Body of pancreas (tissue), 4 donors: Measurements from ENCODE around the gene MTFMT. TPM values are rescaled to one million over a fixed set of nuclear protein-coding genes. Genes with fewer than 3 reads are reported as not detected.
A peak's percentile ranks its signal among the peaks of the same experiment; 100 is the strongest.

ENCODE experiments used
- ATAC-seq: fragments of 150-250 bp; one replicate; pipeline ENCODE4 v1.9.1; 2016
- DNase-seq, 4 donors: peaks; one replicate each; pipeline ENCODE4 v3.0.0-alpha.2; 2019
- H3K27ac ChIP-seq, 4 donors: fragments of 200-600 bp; sonication (generic); 1 replicate in 3 of 4; 2 replicates in 1 of 4; pipeline versions ENCODE4 v1.5.1 to v1.6.1; 2016 to 2019; ENCODE audit warnings: mild to moderate bottlenecking in 1 of 4, mixed read lengths in 1 of 4, moderate library complexity in 1 of 4
- H3K27me3 ChIP-seq, 2 donors: fragments of 200-600 bp; sonication (generic); one replicate each; pipeline ENCODE4 v1.6.0; 2016; ENCODE audit warnings: mild to moderate bottlenecking in 1 of 2
- H3K36me3 ChIP-seq, 2 donors: fragments of 200-600 bp; sonication (generic); replicated peaks in 1 of 2; 2 replicates each; pipeline ENCODE4 v1.5.1; 2016; ENCODE audit warnings: low read depth in 2 of 2; ENCODE audit not compliant: insufficient read depth in 1 of 2
- H3K4me1 ChIP-seq: fragments of 200-600 bp; sonication (generic); one replicate; pipeline ENCODE4 v1.6.0; 2016
- H3K4me3 ChIP-seq, 2 donors: fragments of 200-600 bp; sonication (generic); 1 replicate in 1 of 2; 2 replicates in 1 of 2; pipeline ENCODE4 v1.5.1; 2016 to 2019
- H3K9me3 ChIP-seq, 3 donors: fragments of 200-600 bp; sonication (generic); 1 replicate in 2 of 3; 2 replicates in 1 of 3; pipeline ENCODE4 v1.5.1; 2016
- CTCF ChIP-seq, 7 experiments: fragments of 450-650 bp in 4 of 7; fragments of 200-600 bp in 3 of 7; sonication (generic) in 3 of 7; IDR thresholded peaks; one replicate each; pipeline ENCODE4 v1.5.1; 2016 to 2019; ENCODE audit warnings: antibody characterized with exemption in 7 of 7
- POLR2A ChIP-seq, 3 donors: fragments of 450-650 bp; IDR thresholded peaks; one replicate each; pipeline ENCODE4 v1.6.1; 2016; ENCODE audit warnings: antibody characterized with exemption in 3 of 3, mild to moderate bottlenecking in 2 of 3
- WGBS, 2 donors: methylation state at CpG; one replicate each; pipeline ENCODE4 v1.1.5; 2017; 5-methylcytosine and 5-hydroxymethylcytosine counted together
- intact Hi-C: fragments of 100-400 bp; cut with DNase I; formaldehyde crosslinking; loops from one replicate; pipeline ENCODE4 v1.15.1; 2023
- total RNA-seq, 2 donors: library from RNA; depleted of rRNA; stranded (reverse); fragments of >200 nt; gene quantifications; one replicate each; pipeline ENCODE4 v1.1.0, GENCODE V29; 2016

Gene MTFMT
- total RNA-seq, 2 donors from 2014 or later = 10.1 to 22.1 TPM

GRCh38 chr15:64985366-64986033 lies 43.9 kb downstream of the MTFMT start:
- Histone ChIP-seq H3K27me3 (no peaks in the 10 kb centered on the region), H3K4me3 (no peak overlapping the region), H3K27ac (peak overlapping the region in 2 of 4 donors; percentile 75 to 80), H3K36me3 (no peaks in the 10 kb centered on the region), H3K9me3 (no peaks in the 10 kb centered on the region), H3K4me1 (peaks cover 31% of the 10 kb centered on the region)
- no peak for ATAC-seq
- 33 to 46% methylated on average over 9 of the region's 9 CpGs for WGBS, 2 donors
- DNase-seq = peak in 1 of 4 donors; percentile 16
- intact Hi-C loops = no loop called here
- TF ChIP-seq POLR2A (IDR thresholded peaks at IDR 0.05) (no peak), CTCF (IDR thresholded peaks at IDR 0.05) (no peak)

- H3K9me3 ChIP-seq = no peaks in the 10 kb centered on the region
- H3K27me3 ChIP-seq = no peaks in the 10 kb centered on the region
- no peak for ATAC-seq
- H3K4me1 ChIP-seq = peaks cover 13% of the 10 kb centered on the region
- no peak for DNase-seq
- intact Hi-C loops = no loop called here
- H3K27ac ChIP-seq = no peak overlapping the region
- TF ChIP-seq CTCF (IDR thresholded peaks at IDR 0.05) (no peak), POLR2A (IDR thresholded peaks at IDR 0.05) (no peak)
- WGBS, 2 donors = 94 to 100% methylated on average over 1 of the region's 1 CpG
- peaks cover 0 to 7% of the 10 kb centered on the region in 2 donors for H3K36me3 ChIP-seq
- no peak overlapping the region for H3K4me3 ChIP-seq
Observed at GRCh38 chr15:64982472-64982871, 47.0 kb downstream of the MTFMT start.

GRCh38 chr15:64981812-64982431 lies 47.5 kb downstream of the MTFMT start:
- intact Hi-C loops = no loop called here
- ATAC-seq (no peak), DNase-seq (no peak)
- 79 to 88% methylated on average over 6 of the region's 6 CpGs for WGBS, 2 donors
- Histone ChIP-seq H3K27ac (no peak overlapping the region), H3K4me1 (peaks cover 12% of the 10 kb centered on the region), H3K27me3 (no peaks in the 10 kb centered on the region), H3K4me3 (no peak overlapping the region), H3K36me3 (peaks cover 0 to 7% of the 10 kb centered on the region in 2 donors), H3K9me3 (no peaks in the 10 kb centered on the region)
- TF ChIP-seq POLR2A (IDR thresholded peaks at IDR 0.05) (no peak), CTCF (IDR thresholded peaks at IDR 0.05) (no peak)

DNA sequence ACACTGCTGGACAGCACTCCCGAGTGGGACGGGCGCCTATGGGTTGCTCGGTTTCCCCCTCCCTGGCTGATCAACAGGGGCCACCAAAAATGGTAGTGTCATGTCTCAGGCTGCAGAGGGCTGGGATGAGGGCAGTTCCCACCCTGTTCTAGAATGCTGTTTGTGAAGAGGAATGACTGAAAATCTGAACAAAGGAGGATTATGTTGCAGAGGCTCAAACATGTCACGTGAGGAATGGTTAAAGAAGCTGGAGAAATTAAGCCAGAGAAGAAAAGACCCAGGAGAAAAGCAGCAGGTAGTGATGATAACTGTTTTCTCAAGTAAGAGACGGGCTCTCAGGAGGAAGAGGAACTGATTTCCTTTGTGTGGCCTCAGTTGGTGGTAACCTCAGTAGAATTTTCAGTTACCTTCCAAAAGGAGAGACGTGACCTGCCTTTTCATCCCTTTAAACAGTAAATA lies 50.2 kb downstream of the MTFMT start:
- Histone ChIP-seq H3K27me3 (no peaks in the 10 kb centered on the region), H3K4me1 (no peaks in the 10 kb centered on the region), H3K9me3 (no peaks in the 10 kb centered on the region), H3K27ac (no peak overlapping the region), H3K36me3 (peaks cover 0 to 7% of the 10 kb centered on the region in 2 donors), H3K4me3 (no peak overlapping the region)
- intact Hi-C loops = no loop called here
- no peak for TF ChIP-seq CTCF (IDR thresholded peaks at IDR 0.05)
- TF ChIP-seq POLR2A (IDR thresholded peaks at IDR 0.05) = no peak
- DNase-seq (no peak), ATAC-seq (no peak)
- 80 to 82% methylated on average over 7 of the region's 7 CpGs for WGBS, 2 donors
